Activated gamma-delta T cell treated with Interleukin-2 at 50 U/mL for 16 hours (primary cell): Measurements from ENCODE around the gene SLC1A7.

Experiments
- DNase-seq: peaks from one replicate; pipeline ENCODE4 v3.0.0-alpha.2; 2020

The SLC1A7 gene

GRCh38 chr1:53114581-53115400, 27.6 kb downstream of the SLC1A7 start:
- no peak for DNase-seq

- DNase-seq = no peak
These were observed 28.3 kb downstream of the SLC1A7 start for GRCh38 chr1:53114090-53114489.

- DNase-seq = no peak
These were observed 29.6 kb downstream of the SLC1A7 start for GRCh38 chr1:53112861-53113260.

GRCh38 chr1:53112271-53112774, 30.1 kb downstream of the SLC1A7 start:
- DNase-seq = no peak

GRCh38 chr1:53111693-53112092, 30.7 kb downstream of the SLC1A7 start:
- no peak for DNase-seq

- DNase-seq = no peak
These were observed 31.3 kb downstream of the SLC1A7 start for GRCh38 chr1:53111073-53111556.

- no peak for DNase-seq
These were observed 31.9 kb downstream of the SLC1A7 start for GRCh38 chr1:53110370-53111072.

GRCh38 chr1:53108646-53109580, 33.5 kb downstream of the SLC1A7 start:
- DNase-seq = no peak

- DNase-seq = no peak
These were observed 34.7 kb downstream of the SLC1A7 start for GRCh38 chr1:53107570-53108322.

- DNase-seq = no peak
These were observed 35.3 kb downstream of the SLC1A7 start for GRCh38 chr1:53107090-53107489.

- DNase-seq = no peak
These were observed 38.0 kb downstream of the SLC1A7 start for GRCh38 chr1:53104289-53104913.

- no peak for DNase-seq
These were observed 47.9 kb downstream of the SLC1A7 start for GRCh38 chr1:53094533-53094919.

- DNase-seq = no peak
These were observed 48.5 kb downstream of the SLC1A7 start for GRCh38 chr1:53093778-53094532.

GRCh38 chr1:53093451-53093754, 49.0 kb downstream of the SLC1A7 start:
- no peak for DNase-seq

- DNase-seq = no peak
These were observed 49.6 kb downstream of the SLC1A7 start for GRCh38 chr1:53092659-53093450.

GRCh38 chr1:53091841-53092645, 50.4 kb downstream of the SLC1A7 start:
- DNase-seq = no peak

- DNase-seq = no peak
These were observed 52.0 kb downstream of the SLC1A7 start for GRCh38 chr1:53090227-53091147.
